SJSA1 (cell line): ENCODE measurements around the gene NPFF. TPM values are rescaled to one million over a fixed set of nuclear protein-coding genes. Genes with fewer than 3 reads are reported as not detected.
A peak's percentile ranks its signal among the peaks of the same experiment; 100 is the strongest.

Experiments used
- DNase-seq, 2 experiments: peaks; one replicate each; pipeline ENCODE4 v3.0.0-alpha.2; 2015 to 2020; ENCODE audit warnings: low spot score in 2 of 2, low read depth in 1 of 2
- H3K27ac ChIP-seq: fragments of 250-450 bp; sonication (Bioruptor Pico); 2 replicates; pipeline ENCODE4 v1.5.1; 2020; ENCODE audit warnings: mild to moderate bottlenecking, moderate library complexity
- H3K27me3 ChIP-seq: fragments of 250-450 bp; sonication (Bioruptor Pico); replicated peaks from 2 replicates; pipeline ENCODE4 v1.5.1; 2020; ENCODE audit warnings: mild to moderate bottlenecking, moderate library complexity
- H3K36me3 ChIP-seq: fragments of 250-450 bp; sonication (Bioruptor Pico); 2 replicates; pipeline ENCODE4 v1.5.1; 2020; ENCODE audit warnings: mild to moderate bottlenecking
- H3K4me1 ChIP-seq: fragments of 250-450 bp; sonication (Bioruptor Pico); replicated peaks from 2 replicates; pipeline ENCODE4 v1.6.1; 2021; ENCODE audit warnings: mild to moderate bottlenecking
- H3K4me3 ChIP-seq: fragments of 250-450 bp; sonication (Bioruptor Pico); 2 replicates; pipeline ENCODE4 v1.5.1; 2020; ENCODE audit warnings: mild to moderate bottlenecking
- H3K9me3 ChIP-seq: fragments of 250-450 bp; sonication (Bioruptor Pico); replicated peaks from 2 replicates; pipeline ENCODE4 v1.5.1; 2020; ENCODE audit warnings: mild to moderate bottlenecking
- total RNA-seq: library from RNA; depleted of rRNA; stranded (reverse); fragments of >200 nt; shearing (Covaris generic); gene quantifications from 2 replicates; pipeline ENCODE4 v1.2.3, GENCODE V29; 2014

Gene NPFF
- total RNA-seq, 1 experiment from 2014 or later, result not detected

DNA sequence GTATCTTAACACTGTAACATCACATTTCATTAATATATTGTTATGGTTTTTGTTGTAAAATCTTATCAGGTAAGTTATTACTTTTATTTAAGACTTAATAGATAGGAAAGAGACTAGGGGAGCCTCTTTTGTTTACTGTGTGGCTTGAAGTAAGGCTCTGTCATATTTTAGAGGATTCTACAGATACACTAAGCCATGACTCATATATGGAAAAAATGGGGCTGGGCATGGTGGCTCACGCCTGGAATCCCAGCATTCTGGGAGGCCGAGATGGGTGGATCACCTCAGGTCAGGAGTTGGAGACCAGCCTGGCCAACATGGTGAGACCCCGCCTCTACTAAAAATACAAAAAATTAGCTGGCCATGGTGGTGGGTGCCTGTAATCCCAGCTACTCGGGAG lies 23.6 kb upstream of the NPFF start:
- H3K4me1 ChIP-seq, result peaks cover 7% of the 10 kb centered on the region
- DNase-seq, result peak; percentile 18 to 53
- no peaks in the 10 kb centered on the region for H3K9me3 ChIP-seq
- no peak overlapping the region for H3K27ac ChIP-seq
- no peaks in the 10 kb centered on the region for H3K27me3 ChIP-seq
- H3K36me3 ChIP-seq, result peaks cover 53% of the 10 kb centered on the region
- no peak overlapping the region for H3K4me3 ChIP-seq

DNA sequence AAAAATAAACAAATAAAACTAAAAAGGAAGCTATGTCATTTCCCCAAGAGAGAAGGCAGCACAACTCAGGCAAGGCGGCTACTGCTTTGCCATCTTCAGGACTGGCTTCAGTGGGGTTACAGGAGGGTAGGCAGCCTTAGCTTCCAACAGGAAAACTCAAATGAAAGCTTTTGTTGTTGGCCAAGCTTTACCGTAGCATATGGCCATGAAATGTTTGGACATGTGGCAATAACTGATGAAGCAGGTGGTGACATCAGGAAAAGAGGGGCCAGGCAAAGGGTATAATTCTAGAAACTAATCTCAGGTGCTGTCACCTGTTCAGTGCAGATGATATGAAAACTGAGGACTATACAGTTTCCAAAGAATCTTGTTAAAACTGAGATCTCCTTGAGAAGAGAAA lies 22.8 kb upstream of the NPFF start:
- H3K27ac ChIP-seq, result no peak overlapping the region
- H3K9me3 ChIP-seq, result no peaks in the 10 kb centered on the region
- peaks cover 54% of the 10 kb centered on the region for H3K36me3 ChIP-seq
- no peak for DNase-seq
- H3K4me3 ChIP-seq, result no peak overlapping the region
- no peaks in the 10 kb centered on the region for H3K27me3 ChIP-seq
- H3K4me1 ChIP-seq, result peaks cover 7% of the 10 kb centered on the region

DNA sequence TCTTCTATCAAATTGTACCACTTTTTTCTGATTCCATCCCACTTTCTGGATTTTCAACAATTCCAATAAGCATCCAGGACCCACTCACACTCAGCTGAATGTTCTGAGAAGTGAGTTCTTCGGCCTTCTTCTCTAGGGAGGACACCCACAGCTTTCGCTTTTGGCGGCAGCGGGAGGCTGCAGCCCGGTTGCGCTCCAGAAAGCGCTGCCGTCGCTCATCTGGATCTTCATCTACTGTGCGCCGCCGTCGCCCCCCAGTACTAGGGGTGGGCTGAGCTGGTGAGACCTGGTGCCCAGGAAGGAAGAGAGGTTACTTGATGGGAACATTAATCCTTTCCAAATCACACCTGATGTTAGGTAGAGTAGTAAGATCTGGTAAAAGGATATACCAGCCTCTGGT lies 17.2 kb upstream of the NPFF start:
- H3K9me3 ChIP-seq, result no peaks in the 10 kb centered on the region
- H3K4me1 ChIP-seq, result no peaks in the 10 kb centered on the region
- H3K27me3 ChIP-seq, result no peaks in the 10 kb centered on the region
- H3K27ac ChIP-seq, result no peak overlapping the region
- DNase-seq, result no peak
- H3K4me3 ChIP-seq, result no peak overlapping the region
- H3K36me3 ChIP-seq, result peaks cover 61% of the 10 kb centered on the region

DNA sequence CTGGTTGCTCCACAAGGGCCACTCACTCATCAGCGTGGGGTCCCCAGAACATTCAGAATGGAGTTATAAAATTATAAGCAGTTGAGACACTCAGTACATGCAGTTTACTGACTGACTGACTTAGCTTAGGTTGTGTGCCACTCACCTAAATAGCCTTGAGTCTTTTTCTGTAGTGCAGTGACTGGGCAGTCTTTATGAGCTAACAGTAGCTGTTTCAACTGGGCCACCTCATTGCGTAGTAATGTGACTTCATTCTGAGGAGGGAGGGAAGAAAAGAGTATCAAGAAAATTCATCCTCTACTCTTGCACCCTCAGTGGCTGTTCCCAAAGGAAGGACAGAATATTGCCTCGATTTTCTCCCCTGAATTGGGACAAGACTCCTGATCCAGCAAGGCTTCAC lies 15.8 kb upstream of the NPFF start:
- peaks cover 71% of the 10 kb centered on the region for H3K36me3 ChIP-seq
- no peak for DNase-seq
- no peaks in the 10 kb centered on the region for H3K9me3 ChIP-seq

DNA sequence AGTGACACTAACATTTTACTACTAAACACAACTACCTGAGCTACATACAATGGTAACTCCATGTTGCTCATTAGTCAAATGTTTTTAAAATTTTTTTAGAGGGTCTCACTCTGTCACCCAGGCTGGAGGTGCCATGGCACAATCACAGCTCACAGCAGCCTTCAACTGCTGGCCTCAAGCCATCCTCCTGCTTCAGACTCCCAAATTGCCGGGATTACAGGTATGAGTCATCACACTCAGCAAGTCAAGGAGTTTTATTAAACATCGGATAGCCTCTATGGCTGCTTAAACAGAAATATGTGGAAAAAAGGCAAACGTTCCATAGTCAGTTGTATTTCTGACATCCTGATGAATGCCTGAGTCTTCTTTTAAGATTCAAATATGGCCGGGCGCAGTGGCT lies 11.1 kb upstream of the NPFF start:
- Histone ChIP-seq H3K9me3 (no peaks in the 10 kb centered on the region), H3K27me3 (no peaks in the 10 kb centered on the region), H3K4me1 (no peaks in the 10 kb centered on the region), H3K4me3 (no peak overlapping the region), H3K27ac (no peak overlapping the region), H3K36me3 (peaks cover 84% of the 10 kb centered on the region)
- DNase-seq, result no peak

More for the DNA sequence above, 15.8 kb upstream of the NPFF start:
- Histone ChIP-seq H3K4me1 (no peaks in the 10 kb centered on the region), H3K27me3 (no peaks in the 10 kb centered on the region), H3K4me3 (no peak overlapping the region), H3K27ac (no peak overlapping the region)

DNA sequence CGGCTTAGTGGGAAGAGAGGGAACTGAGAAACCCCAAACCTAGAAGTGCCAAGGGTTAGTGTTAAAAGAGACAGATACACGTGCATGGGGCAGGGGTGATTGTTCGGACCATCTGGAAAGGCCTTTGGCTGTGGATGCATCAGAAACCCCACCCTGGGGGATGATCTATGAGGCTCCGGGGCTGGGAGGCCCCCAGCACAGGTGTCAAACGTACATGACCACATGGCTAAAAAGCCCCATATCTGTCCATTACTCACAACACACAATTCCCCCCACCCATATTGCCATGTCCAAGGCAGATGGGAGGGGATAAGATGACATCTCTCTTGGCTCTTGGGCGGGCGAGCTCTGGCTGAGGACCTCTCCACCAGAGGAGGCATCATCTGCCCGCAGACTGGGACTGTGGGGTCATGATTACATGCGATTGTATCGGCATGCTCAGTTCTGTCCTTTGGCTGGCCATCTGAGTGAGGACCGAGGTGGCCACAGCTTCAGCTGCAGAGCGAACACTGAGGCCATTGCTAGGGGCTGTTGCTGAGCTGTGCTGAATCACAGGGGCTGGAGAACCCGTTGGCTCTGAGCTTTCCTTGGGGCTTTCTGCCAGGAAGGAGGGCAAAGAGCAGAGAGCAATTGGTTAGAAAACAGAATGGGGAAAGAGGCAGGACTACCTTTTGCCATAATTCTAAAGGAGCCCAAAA lies 9.6 kb upstream of the NPFF start:
- Histone ChIP-seq H3K27me3 (no peaks in the 10 kb centered on the region), H3K4me1 (no peaks in the 10 kb centered on the region), H3K36me3 (peaks cover 82% of the 10 kb centered on the region), H3K27ac (no peak overlapping the region), H3K4me3 (no peak overlapping the region), H3K9me3 (no peaks in the 10 kb centered on the region)
- DNase-seq, result no peak

DNA sequence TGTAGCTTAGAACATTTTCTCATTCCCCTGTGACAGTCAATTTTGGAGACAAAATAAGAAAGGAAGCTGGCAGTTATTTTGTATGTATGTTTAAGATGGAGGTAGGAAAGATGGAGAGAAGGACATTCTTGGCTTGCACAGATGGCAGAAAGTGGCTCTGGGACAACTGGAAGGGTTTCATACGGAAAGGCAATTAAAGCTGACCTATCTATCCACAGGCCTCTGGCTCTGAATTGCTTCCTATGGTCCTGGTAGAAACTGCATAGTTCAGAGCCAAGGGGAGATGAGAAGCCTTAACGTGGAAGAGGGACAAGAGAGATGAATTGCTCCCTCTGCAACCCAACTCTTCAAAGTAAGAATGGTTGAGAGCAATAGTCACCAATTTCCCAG lies 8.0 kb upstream of the NPFF start:
- H3K36me3 ChIP-seq, result peaks cover 74% of the 10 kb centered on the region

DNA sequence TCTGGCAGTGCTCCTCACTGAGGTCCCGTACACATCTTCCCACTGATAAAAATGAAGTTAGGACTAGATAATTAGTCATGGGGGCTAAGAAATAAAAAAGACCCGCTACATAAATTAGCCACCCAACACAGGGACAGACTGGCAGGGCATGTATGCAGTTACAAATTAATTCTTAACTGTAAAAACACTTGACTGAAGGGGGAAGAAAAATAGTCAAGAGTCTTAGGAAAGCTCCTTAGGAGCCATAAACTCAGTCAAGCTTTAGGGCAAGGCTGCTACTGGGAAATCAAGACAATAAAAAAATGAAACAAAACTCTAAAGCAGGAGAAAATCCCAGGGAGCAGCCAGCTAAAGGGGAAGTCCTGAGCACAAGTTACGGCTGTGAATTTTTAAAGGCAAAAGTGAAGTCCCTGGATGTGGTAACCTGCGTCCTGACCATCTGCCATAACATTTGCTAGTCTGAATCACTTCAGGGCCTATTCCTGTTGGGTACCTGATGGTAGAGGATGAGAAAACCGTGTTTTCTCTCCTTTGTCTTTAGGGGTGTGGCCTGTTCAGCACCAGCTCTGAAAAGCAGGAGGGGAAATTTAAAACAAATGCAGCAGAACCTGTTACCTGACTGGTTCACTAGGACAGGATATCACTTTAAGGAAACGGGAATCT lies 7.5 kb upstream of the NPFF start:
- H3K9me3 ChIP-seq, result no peaks in the 10 kb centered on the region
- no peak for DNase-seq
- H3K27ac ChIP-seq, result no peak overlapping the region
- peaks cover 70% of the 10 kb centered on the region for H3K36me3 ChIP-seq
- H3K27me3 ChIP-seq, result no peaks in the 10 kb centered on the region
- no peak overlapping the region for H3K4me3 ChIP-seq
- H3K4me1 ChIP-seq, result no peaks in the 10 kb centered on the region

More for the DNA sequence above, 8.0 kb upstream of the NPFF start:
- Histone ChIP-seq H3K9me3 (no peaks in the 10 kb centered on the region), H3K27me3 (no peaks in the 10 kb centered on the region), H3K4me1 (no peaks in the 10 kb centered on the region), H3K27ac (no peak overlapping the region), H3K4me3 (no peak overlapping the region)
- no peak for DNase-seq

DNA sequence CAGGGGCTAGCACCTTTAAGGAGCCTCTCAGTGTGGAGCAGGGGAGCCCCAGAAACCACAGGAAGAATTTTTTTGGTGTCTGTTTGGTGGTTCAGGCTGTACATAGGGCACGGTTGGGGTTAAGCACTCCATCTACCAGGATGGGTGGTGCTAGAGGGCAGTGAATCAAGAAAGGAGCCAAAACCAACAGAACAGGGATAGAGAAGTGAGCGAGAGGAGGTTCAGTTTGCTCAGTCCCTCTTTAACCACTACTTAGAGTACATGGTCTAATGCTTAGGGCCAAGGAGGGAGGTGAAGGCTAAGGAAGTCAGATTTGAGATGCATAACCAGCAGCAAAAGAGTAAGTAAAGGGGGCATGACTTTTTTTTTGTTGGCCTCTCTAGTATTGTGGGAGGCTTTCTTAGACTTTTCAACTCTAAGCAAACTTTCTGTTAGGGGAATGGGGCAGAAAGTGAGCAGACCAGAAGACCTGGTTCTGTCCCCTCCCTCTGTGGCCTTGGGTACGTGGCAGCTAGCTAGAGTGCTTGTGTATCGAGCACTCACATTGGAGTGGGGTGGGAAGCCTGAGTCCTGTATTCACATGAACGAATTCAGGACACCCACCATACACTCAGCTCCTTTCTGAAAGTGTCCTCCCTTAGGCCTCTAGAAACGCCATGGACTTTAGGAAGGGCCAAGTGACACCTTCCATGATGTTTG lies 6.6 kb upstream of the NPFF start:
- Histone ChIP-seq H3K4me1 (no peaks in the 10 kb centered on the region), H3K4me3 (no peak overlapping the region), H3K36me3 (peaks cover 61% of the 10 kb centered on the region), H3K9me3 (no peaks in the 10 kb centered on the region), H3K27me3 (no peaks in the 10 kb centered on the region), H3K27ac (no peak overlapping the region)
- DNase-seq, result no peak

DNA sequence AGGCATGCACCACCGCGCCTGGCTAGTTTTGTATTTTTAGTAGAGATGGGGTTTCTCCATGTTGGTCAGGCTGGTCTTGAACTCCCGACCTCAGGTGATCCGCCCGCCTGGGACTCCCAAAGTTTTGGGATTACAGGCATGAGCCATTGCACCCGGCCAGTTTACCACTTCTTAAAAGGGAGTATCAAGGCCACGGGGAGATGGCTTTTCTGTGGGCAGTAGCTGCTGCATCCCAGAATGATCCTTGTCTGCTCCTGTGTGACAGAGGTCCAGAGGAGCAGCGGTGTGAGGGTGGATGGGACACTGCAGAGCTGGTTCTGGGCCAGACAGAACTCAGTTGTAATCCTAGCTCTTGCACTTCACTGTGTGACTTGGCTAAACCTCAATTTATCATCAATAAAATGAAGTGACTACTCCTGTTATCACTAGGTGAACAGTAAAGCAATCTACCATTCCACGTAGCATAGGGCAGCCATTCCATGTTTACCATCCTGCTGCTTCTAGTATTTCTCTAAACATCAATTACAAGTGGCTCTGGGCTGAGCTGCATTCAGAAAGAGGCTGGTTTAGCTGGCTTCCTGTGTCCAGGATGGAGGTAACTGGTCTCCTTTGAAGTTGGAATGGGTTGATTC lies 3.0 kb upstream of the NPFF start:
- H3K27ac ChIP-seq, result no peak overlapping the region
- no peaks in the 10 kb centered on the region for H3K27me3 ChIP-seq
- H3K9me3 ChIP-seq, result no peaks in the 10 kb centered on the region
- peaks cover 6% of the 10 kb centered on the region for H3K4me1 ChIP-seq
- peaks cover 50% of the 10 kb centered on the region for H3K36me3 ChIP-seq
- no peak overlapping the region for H3K4me3 ChIP-seq
- no peak for DNase-seq

DNA sequence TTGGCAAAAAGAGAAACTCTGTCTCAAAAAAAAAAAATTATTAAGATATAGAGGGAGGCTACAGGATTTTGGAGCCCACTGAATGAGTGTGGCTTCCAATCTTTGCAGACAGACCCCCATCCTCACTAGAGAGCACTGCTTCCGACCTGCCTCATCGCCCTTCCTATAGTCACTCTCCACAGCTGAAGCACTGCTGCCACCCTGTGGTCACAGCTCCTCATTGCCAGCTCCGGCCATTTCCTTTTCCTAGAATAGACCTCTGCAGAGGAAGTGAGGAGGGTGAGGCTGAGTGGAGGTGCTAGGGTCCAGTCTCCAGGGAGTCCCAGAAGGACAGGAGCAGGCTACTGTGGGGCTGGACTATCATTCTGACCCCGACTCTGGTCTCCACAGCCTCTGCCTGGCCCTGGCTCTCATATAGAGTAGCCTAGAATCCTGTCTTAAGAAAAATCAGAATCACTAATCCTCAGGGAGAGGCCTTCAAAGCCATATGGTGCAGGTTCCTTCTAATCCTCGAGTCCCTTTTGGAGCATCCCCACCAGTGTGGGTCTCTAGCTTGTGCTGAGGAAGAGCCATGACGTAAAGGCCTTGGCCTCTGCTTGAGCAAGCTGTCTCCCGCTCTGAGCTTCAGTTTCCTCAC lies 1.4 kb upstream of the NPFF start:
- peaks cover 51% of the 10 kb centered on the region for H3K36me3 ChIP-seq
- no peak overlapping the region for H3K27ac ChIP-seq
- no peaks in the 10 kb centered on the region for H3K27me3 ChIP-seq
- peaks cover 11% of the 10 kb centered on the region for H3K4me1 ChIP-seq
- no peaks in the 10 kb centered on the region for H3K9me3 ChIP-seq
- peak; percentile 81 to 87 for DNase-seq
- no peak overlapping the region for H3K4me3 ChIP-seq

DNA sequence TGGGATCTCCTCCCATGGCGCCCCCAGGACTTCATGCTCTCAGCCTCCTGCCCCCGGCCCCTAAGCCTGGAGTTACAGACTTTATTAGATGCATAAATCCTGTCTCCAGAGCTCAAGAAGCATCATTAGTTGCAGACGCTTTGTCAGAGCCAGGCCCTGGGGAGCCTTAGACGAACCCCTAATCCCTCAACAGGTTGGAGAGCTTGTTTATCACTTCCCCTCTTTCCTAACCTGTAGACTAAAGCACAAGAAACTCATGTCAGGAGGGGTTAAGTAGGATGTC lies 260 bp upstream of the NPFF start:
- H3K27me3 ChIP-seq, result no peaks in the 10 kb centered on the region
- no peak overlapping the region for H3K4me3 ChIP-seq
- no peaks in the 10 kb centered on the region for H3K9me3 ChIP-seq
- peaks cover 46% of the 10 kb centered on the region for H3K36me3 ChIP-seq
- no peak overlapping the region for H3K27ac ChIP-seq
- DNase-seq, result no peak
- H3K4me1 ChIP-seq, result peaks cover 11% of the 10 kb centered on the region

DNA sequence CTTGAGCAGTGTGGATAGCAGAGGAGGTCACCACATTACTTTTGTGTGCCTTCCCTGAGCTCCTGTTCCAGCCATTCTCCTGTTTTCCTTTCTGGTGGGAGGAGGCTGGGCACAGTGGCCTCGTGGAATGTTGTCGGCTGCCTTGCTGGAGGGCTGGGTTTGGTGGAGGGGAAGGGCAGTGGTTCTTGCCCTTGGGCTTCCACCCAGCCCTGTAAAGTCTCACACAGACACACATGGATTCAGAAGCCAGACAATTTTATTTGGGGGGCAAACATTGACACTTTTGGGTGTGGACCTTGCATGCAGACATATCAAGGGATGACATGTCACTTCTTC lies 866 bp downstream of the NPFF start:
- peaks cover 38% of the 10 kb centered on the region for H3K36me3 ChIP-seq
- peaks cover 20% of the 10 kb centered on the region for H3K4me1 ChIP-seq
- H3K9me3 ChIP-seq, result no peaks in the 10 kb centered on the region
- H3K27ac ChIP-seq, result no peak overlapping the region
- no peak for DNase-seq
- H3K27me3 ChIP-seq, result no peaks in the 10 kb centered on the region
- no peak overlapping the region for H3K4me3 ChIP-seq
